GM21528 (cell line): ENCODE data around the gene ANKRD33B.

Source experiments
- ATAC-seq: cut with Tn5 transposase; IDR thresholded peaks from one replicate; pipeline ENCODE4 v1.9.1; 2021; ENCODE audit warnings: mild to moderate bottlenecking, moderate library complexity; ENCODE audit not compliant: unreplicated experiment, low FRiP score

ANKRD33B gene

GRCh38 chr5:10671041-10672008 is 107.5 kb downstream of the ANKRD33B start:
- ATAC-seq = no peak

GRCh38 chr5:10672146-10673016 is 108.5 kb downstream of the ANKRD33B start:
- no peak for ATAC-seq

- no peak for ATAC-seq
Observed at GRCh38 chr5:10673017-10673389, 109.1 kb downstream of the ANKRD33B start.

GRCh38 chr5:10673407-10673806 is 109.5 kb downstream of the ANKRD33B start:
- no peak for ATAC-seq

- ATAC-seq = no peak
Observed at GRCh38 chr5:10674096-10674495, 110.2 kb downstream of the ANKRD33B start.

GRCh38 chr5:10674582-10674981 is 110.7 kb downstream of the ANKRD33B start:
- no peak for ATAC-seq

GRCh38 chr5:10675177-10675700 is 111.4 kb downstream of the ANKRD33B start:
- no peak for ATAC-seq

- ATAC-seq = no peak
Observed at GRCh38 chr5:10676224-10676623, 112.4 kb downstream of the ANKRD33B start.

GRCh38 chr5:10676946-10677345 is 113.1 kb downstream of the ANKRD33B start:
- no peak for ATAC-seq

- no peak for ATAC-seq
Observed at GRCh38 chr5:10677533-10677932, 113.7 kb downstream of the ANKRD33B start.

- no peak for ATAC-seq
Observed at GRCh38 chr5:10678244-10678643, 114.4 kb downstream of the ANKRD33B start.

- no peak for ATAC-seq
Observed at GRCh38 chr5:10679336-10679988, 115.6 kb downstream of the ANKRD33B start.

- ATAC-seq = no peak
Observed at GRCh38 chr5:10680876-10681481, 117.1 kb downstream of the ANKRD33B start.

GRCh38 chr5:10681731-10682679 is 118.1 kb downstream of the ANKRD33B start:
- no peak for ATAC-seq

- no peak for ATAC-seq
Observed at GRCh38 chr5:10682801-10683525, 119.1 kb downstream of the ANKRD33B start.

GRCh38 chr5:10684303-10685086 is 120.6 kb downstream of the ANKRD33B start:
- peak; percentile 48 for ATAC-seq

- peak; percentile 82 for ATAC-seq
Observed at GRCh38 chr5:10685115-10685521, 121.2 kb downstream of the ANKRD33B start.

- ATAC-seq = no peak
Observed at GRCh38 chr5:10686890-10687289, 123.0 kb downstream of the ANKRD33B start.
